Activated CD8-positive, alpha-beta memory T cell treated with anti-CD3 and anti-CD28 coated beads, Interleukin-2, amount 50 U/mL, for 24 hours (primary cell): ENCODE data around the gene ZFR.
"Not testable (repeated sequence)": the region's sequence is repeated elsewhere in the genome, so short reads cannot be mapped to it uniquely, and the experiment has no call there.

Source experiments
- DNase-seq: peaks from one replicate; pipeline ENCODE4 v3.0.0-alpha.2; 2020; ENCODE audit errors: extremely low read depth

The ZFR gene

DNA sequence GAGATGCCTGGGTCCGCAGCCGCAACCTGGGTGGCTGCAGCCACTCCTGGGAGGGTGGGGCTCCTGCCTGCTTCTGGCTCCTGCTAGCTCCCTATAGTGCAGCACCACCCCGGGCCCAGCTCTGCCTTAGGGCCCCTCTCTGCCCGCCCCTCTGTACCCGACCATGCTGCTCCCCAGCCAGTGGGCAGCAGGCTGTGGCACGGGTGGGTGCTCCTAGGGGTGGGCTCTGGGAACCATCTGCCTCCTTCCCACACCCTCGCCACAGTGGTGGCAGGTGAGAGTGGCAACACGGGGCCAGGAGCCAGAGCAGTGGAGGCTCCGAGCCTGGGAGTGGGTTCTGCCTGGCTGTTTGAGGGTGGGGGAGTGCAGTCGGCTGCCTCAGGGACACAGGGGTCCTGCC is 124.0 kb downstream of the ZFR start:
- DNase-seq, result no peak

DNA sequence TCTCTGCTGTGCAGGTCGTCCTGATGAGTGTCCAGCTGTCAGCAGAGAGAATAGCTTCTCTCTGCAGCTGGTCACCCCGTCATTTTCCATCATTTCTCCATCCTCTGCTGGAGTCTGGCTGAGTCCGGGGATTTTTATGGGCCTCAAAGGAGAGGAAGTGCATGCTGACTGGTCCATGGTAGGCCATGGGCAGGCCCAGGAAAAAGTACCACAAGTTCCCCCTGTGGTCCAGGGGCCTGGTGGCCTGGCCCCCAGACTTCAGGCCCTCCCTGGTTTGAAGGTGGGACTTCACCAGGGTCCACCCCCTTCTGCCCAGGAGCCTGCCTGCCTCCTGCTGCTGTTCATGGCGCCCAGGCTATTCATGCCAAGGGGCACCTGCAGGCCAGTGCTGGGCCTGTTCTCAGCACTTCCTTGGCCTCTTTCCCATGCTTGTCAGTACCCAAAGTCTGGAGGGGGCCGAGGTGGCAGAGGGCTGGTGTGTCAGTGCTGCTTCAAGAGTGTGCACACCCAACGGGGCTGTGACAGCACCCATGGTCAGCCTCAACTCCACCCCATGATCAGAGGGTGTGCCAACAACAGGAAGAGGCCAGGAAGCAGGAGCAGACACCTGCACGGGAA is 124.5 kb downstream of the ZFR start:
- DNase-seq, result no peak

DNA sequence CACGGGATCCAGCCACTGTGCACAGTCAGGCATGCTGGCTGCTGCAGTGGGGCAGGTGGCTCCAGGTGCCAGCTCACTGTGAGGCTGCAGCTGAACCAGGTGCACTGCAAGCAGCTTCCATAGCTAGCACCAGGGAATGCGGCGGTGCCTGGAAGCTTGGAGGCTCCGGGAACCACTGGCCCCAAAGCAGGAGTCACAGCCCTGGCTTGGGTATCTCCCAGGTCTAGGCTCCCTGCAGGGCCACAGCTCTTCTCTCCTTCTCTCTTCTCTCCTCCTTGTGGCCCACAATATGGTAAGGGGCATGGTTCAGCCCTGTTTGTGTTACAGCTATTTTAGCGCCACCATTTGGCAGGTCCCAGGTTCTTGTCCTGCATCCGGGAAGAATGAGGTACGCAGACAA is 125.1 kb downstream of the ZFR start:
- no peak for DNase-seq

DNA sequence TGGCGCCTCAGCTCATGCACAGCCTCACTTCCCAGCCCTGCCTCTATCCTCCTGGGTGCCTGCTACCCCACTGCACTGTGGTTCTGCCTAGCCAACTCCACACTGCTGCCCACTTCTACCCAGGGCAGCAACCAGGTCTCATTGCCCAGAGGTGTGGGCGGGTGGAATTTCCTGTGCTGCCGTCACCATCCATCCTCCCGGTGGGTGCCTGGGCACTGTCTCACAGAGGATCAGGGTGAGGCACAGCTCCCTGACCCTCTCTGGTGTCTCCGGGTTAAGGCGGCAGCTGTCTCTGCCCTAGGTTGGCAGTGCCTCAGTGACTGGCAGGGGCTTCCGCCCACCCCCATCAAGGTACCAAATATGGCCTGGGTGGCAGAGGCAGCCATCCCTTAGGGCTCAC is 127.5 kb downstream of the ZFR start:
- DNase-seq, result no peak

DNA sequence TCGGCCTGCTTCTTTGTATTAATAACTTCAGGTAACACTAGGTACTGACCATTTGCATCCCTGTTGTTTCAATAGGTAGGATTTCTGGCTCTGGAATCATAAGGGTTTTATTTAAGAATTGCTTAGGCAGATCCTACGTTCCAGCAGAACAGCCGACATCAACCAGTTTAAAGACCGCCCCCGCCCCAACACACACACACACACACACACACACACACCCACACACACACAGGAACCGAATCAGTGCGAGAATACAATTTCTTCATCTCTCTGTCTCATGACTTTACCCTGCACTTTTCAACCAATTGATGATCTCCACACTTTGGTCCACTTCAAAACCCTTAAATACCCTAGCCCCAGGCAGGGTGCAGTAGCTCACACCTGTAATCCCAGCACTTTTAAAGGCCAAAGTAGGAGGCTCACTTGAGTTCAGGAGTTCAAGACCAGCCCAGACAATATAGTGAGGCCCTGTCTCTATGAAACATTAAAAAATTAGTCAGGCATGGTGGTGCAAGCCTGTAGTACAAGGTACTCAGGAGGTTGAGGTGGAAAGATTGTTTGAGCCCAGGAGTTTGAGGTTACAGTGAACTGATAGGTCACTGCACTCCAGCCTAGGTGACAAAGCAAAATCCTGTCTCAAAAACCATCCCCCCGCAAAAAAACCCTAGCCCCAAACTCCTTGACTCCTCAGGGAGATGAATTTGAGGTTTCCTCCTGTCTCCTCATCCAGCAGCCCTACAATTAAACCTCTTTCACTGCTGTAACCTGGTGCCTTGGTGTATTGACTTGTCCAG is 129.1 kb downstream of the ZFR start:
- DNase-seq, result no peak

DNA sequence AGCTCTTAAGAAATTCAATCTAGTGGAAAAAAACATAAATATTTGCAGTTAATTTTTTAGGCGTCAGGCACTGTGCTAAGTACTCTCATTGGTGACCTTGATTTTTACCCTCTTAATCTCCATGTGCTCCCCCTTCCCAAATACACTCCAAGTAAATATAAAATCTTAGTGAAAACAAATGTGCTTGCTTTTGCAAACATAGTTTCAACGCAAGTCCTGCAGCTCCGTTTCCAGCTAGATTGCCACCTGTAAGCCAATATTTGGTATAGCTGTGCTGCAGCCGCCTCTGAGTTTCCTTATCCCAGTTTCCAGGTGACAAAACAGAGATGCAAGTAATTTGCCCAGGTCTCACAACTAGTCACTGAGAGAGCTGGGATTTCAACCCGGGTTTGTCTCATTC is 129.9 kb downstream of the ZFR start:
- DNase-seq, result no peak

DNA sequence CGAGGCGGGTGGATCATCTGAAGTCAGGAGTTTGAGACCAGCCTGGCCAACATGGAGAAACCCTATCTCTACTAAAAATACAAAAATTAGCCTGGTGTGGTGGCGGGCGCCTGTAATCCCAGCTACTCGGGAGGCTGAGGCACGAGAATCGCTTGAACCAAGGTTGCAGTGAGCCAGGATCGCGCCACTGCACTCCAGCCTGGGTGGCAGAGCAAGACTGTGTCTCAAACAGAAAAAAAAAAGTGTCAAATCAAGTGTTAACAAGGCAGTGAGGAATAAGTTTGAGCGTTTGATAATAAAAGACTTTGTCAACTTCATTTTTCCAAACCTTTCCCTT is 130.4 kb downstream of the ZFR start:
- not testable (repeated sequence) for DNase-seq

DNA sequence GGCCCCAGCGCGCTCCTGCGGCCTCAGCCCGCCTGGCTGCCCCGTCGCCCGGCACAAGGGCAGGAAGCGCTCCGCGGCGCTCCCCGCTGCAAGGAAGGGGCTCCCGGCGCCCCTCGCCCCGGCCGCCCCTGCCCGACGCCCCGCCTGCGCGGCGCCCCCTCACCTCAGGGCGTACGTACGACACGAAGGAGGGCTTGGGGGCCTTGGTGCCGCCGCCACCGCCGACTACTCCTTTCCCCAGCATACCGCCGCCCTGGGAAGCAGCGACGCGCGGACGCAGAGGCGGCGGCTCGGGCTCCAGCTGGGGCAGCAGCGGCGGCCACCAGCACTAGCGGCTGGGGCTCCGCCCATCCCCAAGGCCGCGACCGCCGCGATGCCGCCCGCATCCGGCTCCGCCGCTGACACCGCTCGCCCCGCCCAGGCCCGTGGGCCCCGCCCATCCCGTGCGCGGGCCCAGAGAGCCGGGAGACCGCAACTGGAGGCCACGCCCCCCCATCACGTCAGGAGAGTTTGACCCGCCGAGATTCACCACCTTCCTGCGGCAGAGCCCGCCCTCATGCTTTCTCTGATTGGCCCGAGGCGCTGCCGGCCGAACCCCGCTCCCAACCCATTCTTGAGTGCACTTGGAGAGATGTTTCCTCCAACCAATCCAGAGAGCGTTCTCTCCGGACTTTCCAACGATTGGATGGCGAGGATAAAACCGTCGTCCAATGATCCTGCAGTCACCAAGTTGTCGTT is 131.8 kb downstream of the ZFR start, which contains the start of gene MTMR12:
Gene MTMR12 (minus strand): TSS at position 345 of the 738 bp plus-strand sequence. CDS start 101 bp downstream, at position 244.
- DNase-seq, result peak; percentile 98

DNA sequence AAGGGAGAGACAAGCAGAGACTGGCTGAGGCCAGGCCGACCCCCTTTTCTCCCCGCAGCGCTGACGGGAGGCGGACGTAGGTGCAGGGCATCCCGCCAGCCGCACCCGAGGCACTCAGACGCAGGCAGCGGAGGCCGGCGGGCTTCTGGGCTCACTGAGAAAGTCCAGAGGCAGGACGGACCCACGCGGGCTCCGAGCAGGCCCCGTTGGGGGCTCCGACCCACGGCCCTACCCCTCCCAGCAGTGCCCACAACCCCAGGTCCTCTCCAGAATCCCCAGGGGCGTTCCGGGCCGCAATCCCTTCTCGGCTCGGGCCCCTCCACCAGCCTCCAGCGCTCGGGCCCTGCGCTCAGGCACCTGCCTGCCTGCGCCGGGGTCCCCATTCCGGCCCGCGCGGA is 132.3 kb downstream of the ZFR start:
- no peak for DNase-seq

DNA sequence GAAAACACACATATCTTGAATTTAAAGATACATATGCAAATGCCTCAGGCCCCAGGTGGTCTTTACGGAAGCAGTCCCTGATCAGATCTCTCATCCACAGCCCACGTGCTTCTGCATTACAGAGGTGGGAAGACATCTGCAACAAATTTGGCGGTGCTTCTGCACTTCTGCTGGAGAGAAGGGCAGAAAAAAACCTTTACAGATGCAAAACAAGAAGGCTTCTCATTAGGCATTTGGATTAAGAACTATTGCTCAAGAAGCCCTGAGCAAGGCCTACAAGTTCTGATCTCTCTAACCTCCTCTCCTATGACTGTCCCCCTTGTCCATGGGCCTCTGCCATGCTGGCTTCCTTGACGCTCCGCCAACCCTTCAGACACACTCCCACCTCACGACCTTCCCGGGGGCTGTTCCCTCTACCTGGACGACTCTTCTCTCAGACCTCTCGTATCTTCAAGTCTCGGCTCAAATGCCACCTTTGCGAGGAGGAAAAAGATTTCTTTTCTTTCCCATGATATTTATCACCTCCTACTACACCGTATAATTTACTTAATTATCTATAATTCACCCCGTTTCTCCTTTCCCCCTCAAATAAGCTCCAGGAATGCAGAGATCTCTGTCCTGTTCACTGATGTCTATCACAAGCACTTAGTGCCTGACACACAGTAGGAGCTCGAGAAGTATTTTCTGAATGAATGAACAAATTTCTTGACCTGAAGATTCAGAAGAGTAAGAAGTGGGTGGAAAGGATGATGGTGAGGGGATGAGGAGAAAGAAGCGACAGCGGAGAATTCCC is 132.9 kb downstream of the ZFR start:
- DNase-seq, result no peak

DNA sequence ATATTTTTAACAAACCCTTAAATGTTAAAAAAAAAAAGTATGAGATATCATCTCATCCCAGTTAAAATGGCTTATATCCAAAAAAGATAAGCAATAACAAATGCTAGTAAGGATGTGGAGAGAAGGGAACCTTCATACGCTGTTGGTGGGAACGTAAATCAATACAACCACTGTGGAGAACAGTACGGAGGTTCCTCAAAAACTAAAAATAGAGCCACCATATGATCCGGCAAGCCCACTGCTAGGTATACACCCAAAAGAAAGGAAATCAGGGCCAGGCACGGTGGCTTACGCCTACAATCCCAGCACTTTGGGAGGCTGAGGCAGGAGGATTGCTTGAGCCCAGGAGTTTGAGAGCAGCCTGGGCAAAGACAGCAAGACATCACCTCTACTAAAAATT is 134.8 kb downstream of the ZFR start:
- DNase-seq, result no peak

DNA sequence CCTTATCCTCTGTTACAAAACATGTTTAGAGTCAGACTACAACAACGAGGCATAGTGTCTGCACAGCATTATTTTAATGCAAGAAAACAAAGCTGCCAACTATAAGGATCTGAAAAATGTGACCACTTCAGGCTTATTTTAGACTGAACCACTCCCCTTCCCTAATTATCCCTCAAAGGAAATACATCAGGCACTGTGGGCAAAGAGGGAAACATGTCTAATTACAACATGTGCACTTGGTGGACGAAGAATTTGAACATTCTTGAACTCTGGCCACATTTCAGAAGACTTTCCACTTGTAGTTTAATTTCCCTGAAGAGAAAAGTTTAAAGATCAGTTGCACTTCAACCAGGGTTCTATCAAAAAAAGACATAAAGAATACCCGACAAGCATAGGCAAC is 135.6 kb downstream of the ZFR start:
- DNase-seq, result no peak

DNA sequence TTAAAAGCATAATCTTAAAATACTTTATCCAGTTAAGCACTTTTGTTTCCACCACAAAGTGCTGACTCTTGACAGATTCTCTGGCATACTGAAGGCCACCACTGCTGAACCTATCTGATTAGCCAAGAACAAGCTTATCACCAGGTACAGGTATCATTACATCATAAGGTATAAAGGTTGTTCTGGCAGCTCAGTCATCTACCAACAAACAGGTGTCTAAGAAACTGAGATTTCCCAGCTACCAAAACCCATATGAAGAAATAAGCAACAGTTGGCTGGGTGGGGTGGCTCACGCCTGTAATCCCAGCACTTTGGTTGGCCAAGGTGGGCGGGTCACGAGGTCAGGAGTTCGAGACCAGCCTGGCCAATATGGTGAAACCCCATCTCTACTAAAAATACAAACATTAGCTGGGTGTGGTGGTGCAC is 136.8 kb downstream of the ZFR start:
- no peak for DNase-seq

DNA sequence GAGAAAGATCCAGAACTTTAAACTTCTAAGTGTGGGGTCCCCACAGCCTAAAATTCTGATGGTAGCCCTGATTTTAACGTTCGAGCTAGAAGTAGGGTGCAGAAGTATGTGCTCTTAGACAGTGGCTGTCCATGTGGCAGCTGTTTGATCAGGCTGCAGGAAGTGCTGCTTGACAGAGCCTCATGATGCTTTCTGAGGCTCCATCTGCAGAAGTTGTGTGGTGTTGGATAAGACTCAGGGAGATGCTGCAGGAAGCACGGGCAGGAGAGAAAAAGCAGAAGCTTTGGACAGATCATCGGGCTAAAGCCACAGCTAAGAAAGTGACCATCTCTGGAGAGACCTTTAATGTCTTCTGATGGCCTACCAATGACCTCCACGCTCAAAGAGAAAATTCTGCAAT is 139.9 kb downstream of the ZFR start:
- DNase-seq, result no peak
